Measurements from ENCODE around the gene LMAN1L.
A peak's percentile ranks its signal among the peaks of the same experiment; 100 is the strongest.

The LMAN1L gene

DNA sequence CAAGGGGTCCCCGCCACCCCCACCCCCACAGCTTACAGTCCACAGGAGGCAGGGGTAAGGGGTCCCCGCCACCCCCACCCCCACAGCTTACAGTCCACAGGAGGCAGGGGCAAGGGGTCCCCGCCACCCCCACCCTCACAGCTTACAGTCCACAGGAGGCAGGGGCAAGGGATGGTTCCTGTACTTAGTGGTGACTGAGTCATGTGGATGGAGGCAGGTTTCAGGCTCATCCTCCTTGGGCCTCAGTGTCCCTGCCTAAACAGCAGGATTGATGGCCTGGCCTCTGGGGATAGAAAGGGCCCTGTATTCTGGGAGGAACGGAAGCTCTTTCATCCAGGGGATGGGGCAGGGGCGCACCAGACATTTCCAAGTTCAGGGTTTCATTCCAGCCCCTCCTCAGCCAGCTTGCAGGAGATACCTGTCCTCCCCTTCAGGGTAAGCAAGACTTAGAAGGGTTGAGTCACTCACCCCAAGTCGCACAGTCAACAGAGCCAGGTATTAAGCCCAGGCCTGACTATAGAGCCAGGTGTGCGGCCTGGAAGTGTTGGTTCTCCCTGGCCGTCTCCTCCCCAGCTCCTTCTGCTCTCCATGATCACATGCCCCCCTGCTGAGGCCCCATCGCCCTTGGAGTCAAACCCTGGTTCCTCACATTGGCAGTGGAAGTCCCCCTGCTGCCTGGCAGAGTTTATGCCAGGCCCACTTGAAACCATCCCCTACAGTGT is 18.2 kb upstream of the LMAN1L start:
- no peak for DNase-seq (ENCODE audit: low spot score)
- TF ChIP-seq, protein P1, sequence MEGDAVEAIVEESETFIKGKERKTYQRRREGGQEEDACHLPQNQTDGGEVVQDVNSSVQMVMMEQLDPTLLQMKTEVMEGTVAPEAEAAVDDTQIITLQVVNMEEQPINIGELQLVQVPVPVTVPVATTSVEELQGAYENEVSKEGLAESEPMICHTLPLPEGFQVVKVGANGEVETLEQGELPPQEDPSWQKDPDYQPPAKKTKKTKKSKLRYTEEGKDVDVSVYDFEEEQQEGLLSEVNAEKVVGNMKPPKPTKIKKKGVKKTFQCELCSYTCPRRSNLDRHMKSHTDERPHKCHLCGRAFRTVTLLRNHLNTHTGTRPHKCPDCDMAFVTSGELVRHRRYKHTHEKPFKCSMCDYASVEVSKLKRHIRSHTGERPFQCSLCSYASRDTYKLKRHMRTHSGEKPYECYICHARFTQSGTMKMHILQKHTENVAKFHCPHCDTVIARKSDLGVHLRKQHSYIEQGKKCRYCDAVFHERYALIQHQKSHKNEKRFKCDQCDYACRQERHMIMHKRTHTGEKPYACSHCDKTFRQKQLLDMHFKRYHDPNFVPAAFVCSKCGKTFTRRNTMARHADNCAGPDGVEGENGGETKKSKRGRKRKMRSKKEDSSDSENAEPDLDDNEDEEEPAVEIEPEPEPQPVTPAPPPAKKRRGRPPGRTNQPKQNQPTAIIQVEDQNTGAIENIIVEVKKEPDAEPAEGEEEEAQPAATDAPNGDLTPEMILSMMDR (IDR thresholded peaks at IDR 0.05; ENCODE audit: borderline replicate concordance, control extremely low read depth, extremely low read depth, insufficient read depth, missing control alignments) = no peak
- in situ Hi-C loops (cut with MboI; ENCODE audit: low sequenced_read_pairs, unreplicated experiment) = no loop called here

DNA sequence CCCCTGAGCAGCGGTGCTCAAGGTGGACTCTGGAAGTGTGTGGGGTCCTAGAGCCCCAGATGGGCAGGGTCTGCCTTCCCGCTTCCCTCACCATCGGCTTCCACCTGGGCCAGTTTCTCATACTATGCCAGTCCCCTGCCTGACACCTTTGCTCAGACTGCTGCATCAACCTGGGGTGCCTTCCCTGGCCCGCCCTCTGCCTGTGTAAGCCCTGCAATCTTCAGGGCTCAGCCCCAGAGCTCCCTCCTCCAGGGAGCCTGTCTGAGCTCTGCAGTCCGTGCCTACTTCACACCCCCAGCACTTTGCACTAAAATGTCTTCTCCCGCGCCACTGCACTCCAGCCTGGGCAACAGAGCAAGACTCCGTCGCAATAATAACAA is 17.7 kb upstream of the LMAN1L start:
- in situ Hi-C loops (cut with MboI; ENCODE audit: low sequenced_read_pairs, unreplicated experiment) = no loop called here
- no peak for DNase-seq (ENCODE audit: low spot score)
- TF ChIP-seq, protein P1 (IDR thresholded peaks at IDR 0.05; ENCODE audit: borderline replicate concordance, control extremely low read depth, extremely low read depth, insufficient read depth, missing control alignments) = no peak

DNA sequence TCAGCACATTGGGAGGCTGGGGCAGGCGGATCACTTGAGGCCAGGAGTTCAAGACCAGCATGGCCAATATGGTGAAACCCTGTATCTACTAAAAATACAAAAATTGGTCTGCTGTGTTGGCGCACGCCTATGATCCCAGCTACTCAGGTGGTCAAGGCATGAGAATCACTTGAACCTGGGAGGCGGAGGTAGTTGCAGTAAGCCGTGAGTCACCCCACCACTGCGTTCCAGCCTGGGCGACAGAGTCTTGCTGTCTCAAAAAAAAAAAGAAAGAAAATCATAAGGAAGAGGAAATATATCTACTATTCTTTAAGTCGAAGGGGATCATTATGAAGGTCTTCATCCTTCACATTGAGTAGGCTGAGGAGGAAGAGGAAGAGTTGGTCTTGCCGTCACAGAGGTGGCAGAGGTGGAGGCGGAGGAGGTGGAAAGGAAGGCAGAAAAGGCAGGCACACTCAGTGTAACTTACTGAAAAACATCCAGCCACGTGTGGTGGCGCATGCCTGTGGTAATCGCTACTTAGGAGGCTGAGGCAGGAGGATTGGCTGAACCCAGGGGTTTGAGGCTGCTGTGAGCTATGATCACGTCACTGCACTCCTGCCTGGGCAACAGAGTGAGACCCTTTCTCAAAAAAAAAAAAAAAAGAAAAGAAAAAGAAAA is 16.5 kb upstream of the LMAN1L start:
- TF ChIP-seq, protein P1 (IDR thresholded peaks at IDR 0.05; ENCODE audit: borderline replicate concordance, control extremely low read depth, extremely low read depth, insufficient read depth, missing control alignments) = no peak
- in situ Hi-C loops (cut with MboI; ENCODE audit: low sequenced_read_pairs, unreplicated experiment) = no loop called here
- DNase-seq (ENCODE audit: low spot score) = no peak

DNA sequence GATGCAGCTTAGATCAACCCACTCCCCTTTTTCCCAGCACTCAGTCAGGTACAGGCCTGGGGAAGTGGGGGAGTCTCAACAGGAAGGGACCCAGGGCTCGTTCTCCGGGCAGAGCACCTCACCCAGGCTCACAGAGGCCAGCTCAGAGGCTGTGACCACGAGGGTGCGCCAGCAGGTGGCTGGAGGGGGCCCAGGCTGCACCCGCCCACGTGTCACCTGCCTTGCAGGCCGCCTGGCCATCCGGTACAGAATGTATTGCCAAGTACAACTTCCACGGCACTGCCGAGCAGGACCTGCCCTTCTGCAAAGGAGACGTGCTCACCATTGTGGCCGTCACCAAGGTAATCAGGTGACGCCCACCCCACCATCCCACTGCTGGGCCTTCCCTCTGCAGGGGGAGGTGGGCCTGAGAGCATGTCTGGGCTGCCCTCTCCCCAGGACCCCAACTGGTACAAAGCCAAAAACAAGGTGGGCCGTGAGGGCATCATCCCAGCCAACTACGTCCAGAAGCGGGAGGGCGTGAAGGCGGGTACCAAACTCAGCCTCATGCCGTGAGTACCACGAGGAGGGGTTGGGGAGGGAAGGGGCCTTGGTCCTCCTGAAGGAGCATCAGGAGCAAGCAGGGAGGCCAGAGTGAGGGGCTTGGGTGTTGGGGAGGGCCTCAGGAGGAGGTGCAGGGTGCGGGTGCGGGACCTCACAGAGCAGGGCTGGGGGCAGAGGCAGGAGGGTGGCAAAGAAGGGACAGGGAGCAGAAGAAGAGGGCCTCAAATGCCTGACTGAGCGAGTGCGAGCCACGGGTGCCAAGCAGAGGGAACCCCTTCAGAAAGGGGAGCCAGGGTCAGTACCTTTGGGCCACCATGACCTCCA is 14.0 kb upstream of the LMAN1L start:
- TF ChIP-seq, protein P1 (IDR thresholded peaks at IDR 0.05; ENCODE audit: borderline replicate concordance, control extremely low read depth, extremely low read depth, insufficient read depth, missing control alignments) = peak; percentile 80
- DNase-seq (ENCODE audit: low spot score) = peak; percentile 84
- in situ Hi-C loops (cut with MboI; ENCODE audit: low sequenced_read_pairs, unreplicated experiment) = no loop called here

DNA sequence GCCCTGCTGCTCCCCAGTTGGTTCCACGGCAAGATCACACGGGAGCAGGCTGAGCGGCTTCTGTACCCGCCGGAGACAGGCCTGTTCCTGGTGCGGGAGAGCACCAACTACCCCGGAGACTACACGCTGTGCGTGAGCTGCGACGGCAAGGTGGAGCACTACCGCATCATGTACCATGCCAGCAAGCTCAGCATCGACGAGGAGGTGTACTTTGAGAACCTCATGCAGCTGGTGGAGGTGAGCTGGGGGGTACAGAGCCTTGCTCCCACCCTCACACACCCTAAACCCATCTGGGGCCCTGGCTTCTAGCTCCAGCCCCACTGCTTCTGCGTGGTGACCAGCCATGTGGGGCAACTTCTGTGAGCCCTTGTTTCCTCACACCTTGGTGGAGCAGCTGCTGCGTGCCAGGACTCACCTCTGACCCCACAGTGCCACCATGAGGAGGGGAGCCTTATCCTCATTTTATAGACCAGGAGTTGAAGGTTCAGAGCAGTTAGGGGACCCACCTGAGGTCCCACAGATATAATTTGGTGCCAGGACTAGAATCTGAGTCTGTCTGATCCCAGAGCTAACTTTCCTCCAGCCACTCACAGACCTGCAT is 13.3 kb upstream of the LMAN1L start:
- in situ Hi-C loops (cut with MboI; ENCODE audit: low sequenced_read_pairs, unreplicated experiment) = no loop called here
- no peak for DNase-seq (ENCODE audit: low spot score)
- TF ChIP-seq, protein P1 (IDR thresholded peaks at IDR 0.05; ENCODE audit: borderline replicate concordance, control extremely low read depth, extremely low read depth, insufficient read depth, missing control alignments) = peak; percentile 21

Data from GM13976 (cell line).